Endodermal cell (in vitro differentiated cells): Measurements from ENCODE around the gene NR2E3. TPM values are rescaled to one million over a fixed set of nuclear protein-coding genes. Genes with fewer than 3 reads are reported as not detected.

ENCODE experiments used
- DNase-seq: peaks from one replicate; pipeline ENCODE4 v3.0.0-alpha.2; 2017
- H3K27ac ChIP-seq: 2 replicates; pipeline ENCODE4 v1.5.1; 2013; ENCODE audit warnings: mild to moderate bottlenecking, low read depth, low read length, moderate library complexity
- H3K27me3 ChIP-seq: 2 replicates; pipeline ENCODE4 v1.6.1; 2013; ENCODE audit warnings: mild to moderate bottlenecking, low read length, moderate library complexity; ENCODE audit not compliant: insufficient read depth, control insufficient read depth, poor library complexity, severe bottlenecking
- H3K36me3 ChIP-seq: 2 replicates; pipeline ENCODE4 v1.7.0; 2013; ENCODE audit warnings: mild to moderate bottlenecking, low read length, moderate library complexity; ENCODE audit not compliant: control insufficient read depth, insufficient read depth
- H3K4me1 ChIP-seq: one replicate; pipeline ENCODE4 v1.7.0; 2013; ENCODE audit warnings: low read length; ENCODE audit not compliant: control insufficient read depth, insufficient read depth
- H3K4me3 ChIP-seq: 2 replicates; pipeline ENCODE4 v1.5.1; 2013; ENCODE audit warnings: mild to moderate bottlenecking, low read length, moderate library complexity
- H3K9ac ChIP-seq: 2 replicates; pipeline ENCODE4 v1.6.1; 2013; ENCODE audit warnings: mild to moderate bottlenecking, low read length, moderate library complexity; ENCODE audit not compliant: poor library complexity, severe bottlenecking; ENCODE audit errors: extremely low read depth
- H3K9me3 ChIP-seq: 2 replicates; pipeline ENCODE4 v1.6.1; 2013; ENCODE audit warnings: mild to moderate bottlenecking, low read length, moderate library complexity; ENCODE audit not compliant: control insufficient read depth
- H3K27ac Mint-ChIP-seq: 2 replicates; pipeline ENCODE4 v1.8.0; 2020; ENCODE audit warnings: mixed read lengths
- H3K27me3 Mint-ChIP-seq: 2 replicates; pipeline ENCODE4 v1.8.0; 2021; ENCODE audit warnings: mild to moderate bottlenecking, mixed read lengths; ENCODE audit not compliant: insufficient read depth
- H3K36me3 Mint-ChIP-seq: 2 replicates; pipeline ENCODE4 v1.8.0; 2020; ENCODE audit warnings: low read depth, mixed read lengths
- H3K4me1 Mint-ChIP-seq: 2 replicates; pipeline ENCODE4 v1.8.0; 2020; ENCODE audit warnings: mixed read lengths
- H3K4me3 Mint-ChIP-seq: 2 replicates; pipeline ENCODE4 v1.8.0; 2020; ENCODE audit warnings: mild to moderate bottlenecking, moderate library complexity, mixed read lengths
- H3K9me3 Mint-ChIP-seq: 2 replicates; pipeline ENCODE4 v1.8.0; 2020; ENCODE audit warnings: mild to moderate bottlenecking, mixed read lengths
- WGBS, 2 experiments: methylation state at CpG; one replicate each; pipeline versions ENCODE4 v1.1.5 to v1.1.7; 2013; ENCODE audit warnings: missing lambda C conversion rate in 2 of 2, mixed read lengths in 1 of 2; ENCODE audit not compliant: insufficient coverage in 1 of 2, insufficient read length in 1 of 2; 5-methylcytosine and 5-hydroxymethylcytosine counted together
- total RNA-seq, 2 donors: library from RNA; stranded (reverse); fragmentation: NEBNext Ultra II Directional in 1 of 2; extraction: Animal tissue kit (Norgen Biotek cat#: 25700) in 1 of 2; gene quantifications; 2 replicates in 1 of 2; 3 replicates in 1 of 2; pipeline ENCODE4 v1.2.1, GENCODE V29; 2021
- TF ChIP-seq, protein P1 (sequence below): fragments of 200-600 bp; sonication (generic); conservative IDR thresholded peaks from 2 replicates; pipeline ENCODE4 v1.5.0; 2021; ENCODE audit warnings: antibody characterized with exemption, mild to moderate bottlenecking

Gene NR2E3
- total RNA-seq, 2 donors from 2014 or later: 0.15 to 0.55 TPM

DNA sequence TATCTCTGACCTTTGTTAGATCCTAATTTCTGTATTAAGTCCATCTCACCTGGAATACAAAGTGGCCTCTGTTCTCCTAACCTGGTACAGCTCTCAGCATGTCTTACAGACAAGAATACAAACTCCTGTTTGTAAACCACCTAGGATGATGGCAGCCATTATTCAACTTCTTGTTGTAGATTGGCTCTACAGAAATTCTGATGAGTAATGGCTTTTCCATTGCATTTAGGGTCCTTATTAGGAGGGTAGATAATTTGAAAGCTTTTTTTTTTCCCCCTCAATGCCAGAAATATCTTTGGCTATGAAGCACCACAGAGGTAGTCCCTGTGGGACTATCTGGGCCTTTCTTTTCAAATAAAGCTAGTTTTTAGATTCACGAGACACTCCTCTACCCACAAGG lies 9.8 kb downstream of the NR2E3 start:
- Histone ChIP-seq H3K4me1 (no peaks in the 10 kb centered on the region), H3K9me3 (peaks cover 42% of the 10 kb centered on the region), H3K36me3 (peaks cover 26% of the 10 kb centered on the region), H3K27ac (no peak overlapping the region), H3K9ac (no peak overlapping the region), H3K27me3 (no peaks in the 10 kb centered on the region), H3K4me3 (no peak overlapping the region)
- H3K27ac Mint-ChIP-seq: no peak overlapping the region
- H3K27me3 Mint-ChIP-seq: no peaks in the 10 kb centered on the region
- H3K4me3 Mint-ChIP-seq: no peak overlapping the region
- peaks cover 38% of the 10 kb centered on the region for H3K9me3 Mint-ChIP-seq
- WGBS, 2 experiments: 100% methylated on average over 1 of the region's 1 CpG; no CpG with 5 or more reads in 1 of the 2 experiments
- TF ChIP-seq, protein P1, sequence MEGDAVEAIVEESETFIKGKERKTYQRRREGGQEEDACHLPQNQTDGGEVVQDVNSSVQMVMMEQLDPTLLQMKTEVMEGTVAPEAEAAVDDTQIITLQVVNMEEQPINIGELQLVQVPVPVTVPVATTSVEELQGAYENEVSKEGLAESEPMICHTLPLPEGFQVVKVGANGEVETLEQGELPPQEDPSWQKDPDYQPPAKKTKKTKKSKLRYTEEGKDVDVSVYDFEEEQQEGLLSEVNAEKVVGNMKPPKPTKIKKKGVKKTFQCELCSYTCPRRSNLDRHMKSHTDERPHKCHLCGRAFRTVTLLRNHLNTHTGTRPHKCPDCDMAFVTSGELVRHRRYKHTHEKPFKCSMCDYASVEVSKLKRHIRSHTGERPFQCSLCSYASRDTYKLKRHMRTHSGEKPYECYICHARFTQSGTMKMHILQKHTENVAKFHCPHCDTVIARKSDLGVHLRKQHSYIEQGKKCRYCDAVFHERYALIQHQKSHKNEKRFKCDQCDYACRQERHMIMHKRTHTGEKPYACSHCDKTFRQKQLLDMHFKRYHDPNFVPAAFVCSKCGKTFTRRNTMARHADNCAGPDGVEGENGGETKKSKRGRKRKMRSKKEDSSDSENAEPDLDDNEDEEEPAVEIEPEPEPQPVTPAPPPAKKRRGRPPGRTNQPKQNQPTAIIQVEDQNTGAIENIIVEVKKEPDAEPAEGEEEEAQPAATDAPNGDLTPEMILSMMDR: no peak
- no peaks in the 10 kb centered on the region for H3K4me1 Mint-ChIP-seq
- DNase-seq: no peak
- peaks cover 51% of the 10 kb centered on the region for H3K36me3 Mint-ChIP-seq

DNA sequence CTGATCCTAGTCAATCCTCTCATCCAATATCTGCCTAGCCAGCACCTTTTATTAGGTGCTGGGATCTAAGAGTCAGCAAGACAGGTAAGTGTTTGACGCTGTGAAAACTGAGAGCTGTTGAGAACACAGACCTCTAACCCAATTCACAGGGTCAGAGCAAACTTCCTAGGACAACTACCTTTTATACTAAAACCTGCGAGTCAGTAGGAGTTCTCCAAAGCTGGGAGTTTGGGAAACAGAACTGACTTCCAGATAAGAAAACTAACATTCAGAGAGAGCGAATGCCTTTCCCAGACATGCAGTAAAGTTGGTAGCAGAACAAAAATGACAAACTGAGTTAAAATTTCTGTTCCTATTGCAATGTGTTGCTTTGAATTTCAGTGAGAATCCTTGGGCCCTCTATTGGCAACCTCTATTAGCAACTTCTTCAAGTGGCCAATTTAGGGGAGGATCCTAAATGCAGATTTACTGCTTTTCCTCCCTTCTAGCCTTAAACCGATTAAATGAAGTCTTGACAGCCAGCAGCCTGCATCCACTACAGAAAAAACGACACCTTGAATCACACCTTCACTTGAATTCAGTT lies 11.3 kb downstream of the NR2E3 start:
- Mint-ChIP-seq H3K9me3 (peaks cover 38% of the 10 kb centered on the region), H3K4me1 (peaks cover under 1% of the 10 kb centered on the region), H3K36me3 (peaks cover 62% of the 10 kb centered on the region), H3K4me3 (no peak overlapping the region), H3K27me3 (no peaks in the 10 kb centered on the region), H3K27ac (no peak overlapping the region)
- TF ChIP-seq, protein P1: no peak
- Histone ChIP-seq H3K4me3 (peak overlapping the region; percentile 35), H3K36me3 (peaks cover 39% of the 10 kb centered on the region), H3K27me3 (no peaks in the 10 kb centered on the region), H3K9ac (no peak overlapping the region), H3K9me3 (peaks cover 42% of the 10 kb centered on the region), H3K27ac (no peak overlapping the region), H3K4me1 (no peaks in the 10 kb centered on the region)
- DNase-seq: no peak
- 87 to 95% methylated on average over 3 to 5 of the region's 5 CpGs for WGBS, 2 experiments

DNA sequence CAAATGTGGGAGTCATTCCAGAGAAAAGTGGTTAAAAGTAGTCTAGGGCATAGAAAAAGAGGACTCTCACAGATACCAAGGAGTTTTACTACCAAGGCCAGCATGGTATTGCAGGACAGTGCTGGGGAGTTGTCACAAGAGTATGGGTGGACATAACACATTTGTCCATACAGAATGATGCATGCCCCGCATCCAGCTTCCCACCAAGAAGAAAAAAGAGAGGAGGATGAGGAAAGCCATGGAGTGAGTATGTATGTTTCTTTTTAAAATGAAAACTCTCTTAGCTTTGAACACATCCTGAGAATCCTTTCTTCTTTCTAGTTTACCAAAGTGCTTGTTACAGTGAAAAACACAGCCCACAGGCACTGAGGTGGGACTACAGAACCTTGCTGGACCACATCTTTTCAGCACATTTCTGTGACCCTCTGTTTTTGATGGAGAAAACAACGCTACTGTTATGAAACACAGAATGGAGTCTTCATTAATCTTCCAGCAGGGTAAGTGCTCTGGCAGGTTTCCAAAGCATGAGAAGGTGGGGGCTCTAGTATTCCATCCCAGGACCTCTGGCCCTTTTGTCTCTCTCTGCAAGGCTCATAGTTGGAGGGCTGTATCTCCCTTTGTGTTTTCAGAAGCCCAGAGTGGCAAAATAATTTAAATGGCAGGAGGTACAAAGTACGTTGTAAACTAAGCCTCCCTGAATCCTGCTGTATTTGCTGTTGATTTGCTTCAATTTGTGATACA lies 12.7 kb downstream of the NR2E3 start:
- peaks cover 42% of the 10 kb centered on the region for H3K9me3 ChIP-seq
- no peak overlapping the region for H3K9ac ChIP-seq
- no peaks in the 10 kb centered on the region for H3K27me3 ChIP-seq
- no peak for DNase-seq
- Mint-ChIP-seq H3K27ac (no peak overlapping the region), H3K27me3 (no peaks in the 10 kb centered on the region), H3K36me3 (peaks cover 72% of the 10 kb centered on the region), H3K4me3 (no peak overlapping the region), H3K4me1 (peaks cover 2% of the 10 kb centered on the region), H3K9me3 (peaks cover 34% of the 10 kb centered on the region)
- H3K4me1 ChIP-seq: no peaks in the 10 kb centered on the region
- peaks cover 53% of the 10 kb centered on the region for H3K36me3 ChIP-seq
- H3K27ac ChIP-seq: no peak overlapping the region
- WGBS, 2 experiments: 67 to 93% methylated on average over 1 to 3 of the region's 3 CpGs
- no peak overlapping the region for H3K4me3 ChIP-seq
- TF ChIP-seq, protein P1: no peak
